HCT116 (cell line): Measurements from ENCODE around the gene CENPC.

Experiments
- JUND ChIP-seq: IDR thresholded peaks from 2 replicates; pipeline ENCODE4 v1.6.1; 2012
- POLR2A ChIP-seq: IDR thresholded peaks from 2 replicates; pipeline ENCODE4 v1.7.0; 2011; ENCODE audit warnings: borderline replicate concordance; ENCODE audit not compliant: insufficient read depth, insufficient read length; ENCODE audit errors: extremely low read depth
- RAD21 ChIP-seq: IDR thresholded peaks from 2 replicates; pipeline ENCODE4 v1.6.1; 2012; ENCODE audit warnings: low read depth, mild to moderate bottlenecking
- TF ChIP-seq, protein P1 (sequence below), 3 experiments: fragments of 200-600 bp in 1 of 3; sonication (generic) in 1 of 3; IDR thresholded peaks in 2 of 3; conservative IDR thresholded peaks in 1 of 3; 2 replicates each; pipeline ENCODE4 v1.5.1; 2012 to 2017; ENCODE audit warnings: low read depth in 2 of 3, low read length in 2 of 3, antibody characterized with exemption in 1 of 3, borderline replicate concordance in 1 of 3, control low read depth in 1 of 3, mild to moderate bottlenecking in 1 of 3, mixed read lengths in 1 of 3, mixed run types in 1 of 3, moderate library complexity in 1 of 3; ENCODE audit not compliant: insufficient read depth in 1 of 3
- TF ChIP-seq, protein P2 (sequence below): IDR thresholded peaks from 2 replicates; pipeline ENCODE4 v1.6.1; 2011; ENCODE audit warnings: mild to moderate bottlenecking, low read length, moderate library complexity; ENCODE audit not compliant: insufficient replicate concordance; ENCODE audit errors: extremely low read depth
- TF ChIP-seq, protein P3 (sequence below): IDR thresholded peaks from 2 replicates; pipeline ENCODE4 v1.6.1; 2012; ENCODE audit warnings: low read depth

DNA sequence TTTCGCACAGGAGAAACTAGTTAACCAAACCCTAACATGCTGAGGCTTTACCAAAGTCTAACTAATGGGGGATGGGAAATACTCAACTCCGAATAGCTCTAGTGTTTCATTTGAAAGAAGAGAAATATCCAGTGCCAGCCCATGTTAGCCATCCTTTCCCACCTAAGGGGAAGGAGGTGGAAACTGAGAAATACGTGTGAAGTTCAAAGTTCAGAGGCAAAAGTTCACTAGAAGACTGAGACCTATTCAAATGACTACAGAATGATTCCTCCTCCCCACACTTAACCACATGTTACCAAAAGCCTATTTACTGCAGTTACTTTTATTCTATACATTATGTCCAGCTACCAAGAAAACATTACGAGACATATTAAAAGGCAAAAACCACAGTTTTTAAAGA, 106.3 kb downstream of the CENPC start:
- TF ChIP-seq, protein P1, sequence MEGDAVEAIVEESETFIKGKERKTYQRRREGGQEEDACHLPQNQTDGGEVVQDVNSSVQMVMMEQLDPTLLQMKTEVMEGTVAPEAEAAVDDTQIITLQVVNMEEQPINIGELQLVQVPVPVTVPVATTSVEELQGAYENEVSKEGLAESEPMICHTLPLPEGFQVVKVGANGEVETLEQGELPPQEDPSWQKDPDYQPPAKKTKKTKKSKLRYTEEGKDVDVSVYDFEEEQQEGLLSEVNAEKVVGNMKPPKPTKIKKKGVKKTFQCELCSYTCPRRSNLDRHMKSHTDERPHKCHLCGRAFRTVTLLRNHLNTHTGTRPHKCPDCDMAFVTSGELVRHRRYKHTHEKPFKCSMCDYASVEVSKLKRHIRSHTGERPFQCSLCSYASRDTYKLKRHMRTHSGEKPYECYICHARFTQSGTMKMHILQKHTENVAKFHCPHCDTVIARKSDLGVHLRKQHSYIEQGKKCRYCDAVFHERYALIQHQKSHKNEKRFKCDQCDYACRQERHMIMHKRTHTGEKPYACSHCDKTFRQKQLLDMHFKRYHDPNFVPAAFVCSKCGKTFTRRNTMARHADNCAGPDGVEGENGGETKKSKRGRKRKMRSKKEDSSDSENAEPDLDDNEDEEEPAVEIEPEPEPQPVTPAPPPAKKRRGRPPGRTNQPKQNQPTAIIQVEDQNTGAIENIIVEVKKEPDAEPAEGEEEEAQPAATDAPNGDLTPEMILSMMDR (IDR thresholded peaks at IDR 0.05 in 2 of 3, conservative IDR thresholded peaks at IDR 0.05 in 1 of 3; ENCODE audit: borderline replicate concordance in 1 of 3, insufficient read depth in 1 of 3, low read depth in 2 of 3, low read length in 2 of 3), result no peak
- TF ChIP-seq, protein P2, sequence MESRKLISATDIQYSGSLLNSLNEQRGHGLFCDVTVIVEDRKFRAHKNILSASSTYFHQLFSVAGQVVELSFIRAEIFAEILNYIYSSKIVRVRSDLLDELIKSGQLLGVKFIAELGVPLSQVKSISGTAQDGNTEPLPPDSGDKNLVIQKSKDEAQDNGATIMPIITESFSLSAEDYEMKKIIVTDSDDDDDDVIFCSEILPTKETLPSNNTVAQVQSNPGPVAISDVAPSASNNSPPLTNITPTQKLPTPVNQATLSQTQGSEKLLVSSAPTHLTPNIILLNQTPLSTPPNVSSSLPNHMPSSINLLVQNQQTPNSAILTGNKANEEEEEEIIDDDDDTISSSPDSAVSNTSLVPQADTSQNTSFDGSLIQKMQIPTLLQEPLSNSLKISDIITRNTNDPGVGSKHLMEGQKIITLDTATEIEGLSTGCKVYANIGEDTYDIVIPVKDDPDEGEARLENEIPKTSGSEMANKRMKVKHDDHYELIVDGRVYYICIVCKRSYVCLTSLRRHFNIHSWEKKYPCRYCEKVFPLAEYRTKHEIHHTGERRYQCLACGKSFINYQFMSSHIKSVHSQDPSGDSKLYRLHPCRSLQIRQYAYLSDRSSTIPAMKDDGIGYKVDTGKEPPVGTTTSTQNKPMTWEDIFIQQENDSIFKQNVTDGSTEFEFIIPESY, result no peak
- TF ChIP-seq JUND (no peak), POLR2A (no peak), RAD21 (no peak)
- TF ChIP-seq, protein P3, sequence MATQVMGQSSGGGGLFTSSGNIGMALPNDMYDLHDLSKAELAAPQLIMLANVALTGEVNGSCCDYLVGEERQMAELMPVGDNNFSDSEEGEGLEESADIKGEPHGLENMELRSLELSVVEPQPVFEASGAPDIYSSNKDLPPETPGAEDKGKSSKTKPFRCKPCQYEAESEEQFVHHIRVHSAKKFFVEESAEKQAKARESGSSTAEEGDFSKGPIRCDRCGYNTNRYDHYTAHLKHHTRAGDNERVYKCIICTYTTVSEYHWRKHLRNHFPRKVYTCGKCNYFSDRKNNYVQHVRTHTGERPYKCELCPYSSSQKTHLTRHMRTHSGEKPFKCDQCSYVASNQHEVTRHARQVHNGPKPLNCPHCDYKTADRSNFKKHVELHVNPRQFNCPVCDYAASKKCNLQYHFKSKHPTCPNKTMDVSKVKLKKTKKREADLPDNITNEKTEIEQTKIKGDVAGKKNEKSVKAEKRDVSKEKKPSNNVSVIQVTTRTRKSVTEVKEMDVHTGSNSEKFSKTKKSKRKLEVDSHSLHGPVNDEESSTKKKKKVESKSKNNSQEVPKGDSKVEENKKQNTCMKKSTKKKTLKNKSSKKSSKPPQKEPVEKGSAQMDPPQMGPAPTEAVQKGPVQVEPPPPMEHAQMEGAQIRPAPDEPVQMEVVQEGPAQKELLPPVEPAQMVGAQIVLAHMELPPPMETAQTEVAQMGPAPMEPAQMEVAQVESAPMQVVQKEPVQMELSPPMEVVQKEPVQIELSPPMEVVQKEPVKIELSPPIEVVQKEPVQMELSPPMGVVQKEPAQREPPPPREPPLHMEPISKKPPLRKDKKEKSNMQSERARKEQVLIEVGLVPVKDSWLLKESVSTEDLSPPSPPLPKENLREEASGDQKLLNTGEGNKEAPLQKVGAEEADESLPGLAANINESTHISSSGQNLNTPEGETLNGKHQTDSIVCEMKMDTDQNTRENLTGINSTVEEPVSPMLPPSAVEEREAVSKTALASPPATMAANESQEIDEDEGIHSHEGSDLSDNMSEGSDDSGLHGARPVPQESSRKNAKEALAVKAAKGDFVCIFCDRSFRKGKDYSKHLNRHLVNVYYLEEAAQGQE, result no peak
